Panc1 (cell line): ENCODE data around the gene RNASEH1. TPM values are rescaled to one million over a fixed set of nuclear protein-coding genes. Genes with fewer than 3 reads are reported as not detected.

ENCODE experiments used
- ATAC-seq: fragments of 200-7000 bp; cut with Tn5 transposase; 2 replicates; pipeline ENCODE4 v1.9.1; 2020; ENCODE audit warnings: mild to moderate bottlenecking, moderate library complexity
- BruUV-seq: library from RNA; stranded (reverse); fragments of 400-500 nt; replicated peaks from 2 replicates; lab custom pipeline; 2021; lab: Mats Ljungman, UMichigan
- CTCF ChIA-PET: fragments of 300-600 bp; sonication (Branson Sonifier 250); formaldehyde crosslinking; loops from one replicate; lab custom pipeline; 2022; ENCODE audit warnings: antibody characterized with exemption; lab: Charles Lee
- POLR2A ChIA-PET: fragments of 300-600 bp; sonication (Branson Sonifier 250); formaldehyde crosslinking; loops from one replicate; lab custom pipeline; 2022; ENCODE audit warnings: antibody characterized with exemption; lab: Charles Lee
- DNase-seq: peaks from one replicate; pipeline ENCODE4 v3.0.0-alpha.2; 2010; ENCODE audit warnings: low read depth, low spot score
- H3K27ac ChIP-seq: 2 replicates; pipeline ENCODE4 v1.5.1; 2011; ENCODE audit warnings: mild to moderate bottlenecking, low read length, inconsistent platforms
- H3K27me3 ChIP-seq: fragments of 200-500 bp; sonication (Bioruptor generic); 2 replicates; pipeline ENCODE4 v1.6.0; 2014; ENCODE audit warnings: low read length, inconsistent platforms; ENCODE audit not compliant: control insufficient read depth, insufficient read depth
- H3K36me3 ChIP-seq: fragments of 200-500 bp; sonication (Bioruptor generic); 2 replicates; pipeline ENCODE4 v1.5.1; 2014; ENCODE audit warnings: inconsistent platforms, mild to moderate bottlenecking, low read length, moderate library complexity; ENCODE audit not compliant: control insufficient read depth, insufficient read depth
- H3K4me1 ChIP-seq: 2 replicates; pipeline ENCODE4 v1.5.1; 2011; ENCODE audit warnings: inconsistent platforms, mild to moderate bottlenecking, low read length, moderate library complexity; ENCODE audit not compliant: control insufficient read depth, insufficient read depth
- H3K4me3 ChIP-seq, 2 experiments: 2 replicates each; pipeline ENCODE4 v1.5.1; 2011 to 2012; ENCODE audit warnings: low read depth in 2 of 2, low read length in 2 of 2, mild to moderate bottlenecking in 2 of 2, inconsistent platforms in 1 of 2, moderate library complexity in 1 of 2
- H3K9me3 ChIP-seq: fragments of 200-500 bp; sonication (Bioruptor generic); 2 replicates; pipeline ENCODE4 v1.5.1; 2014; ENCODE audit warnings: low read depth, mild to moderate bottlenecking, inconsistent platforms, low read length, moderate library complexity; ENCODE audit not compliant: control insufficient read depth, insufficient read depth
- POLR2AphosphoS5 ChIP-seq: IDR thresholded peaks from 2 replicates; pipeline ENCODE4 v1.6.1; 2012; ENCODE audit warnings: mild to moderate bottlenecking, low read depth, low read length, moderate library complexity
- REST ChIP-seq, 2 experiments: IDR thresholded peaks; 2 replicates each; pipeline ENCODE4 v1.6.1; 2011 to 2012; ENCODE audit warnings: low read depth in 2 of 2, control low read depth in 1 of 2, low read length in 1 of 2, mild to moderate bottlenecking in 1 of 2, moderate library complexity in 1 of 2; ENCODE audit not compliant: insufficient read depth in 1 of 2
- SIN3A ChIP-seq: IDR thresholded peaks from 2 replicates; pipeline ENCODE4 v1.6.1; 2012; ENCODE audit warnings: low read depth, mild to moderate bottlenecking, low read length, moderate library complexity, borderline replicate concordance; ENCODE audit not compliant: insufficient read depth
- TCF7L2 ChIP-seq: IDR thresholded peaks from 2 replicates; pipeline ENCODE4 v1.6.1; 2011; ENCODE audit warnings: mild to moderate bottlenecking, low read depth, low read length, inconsistent platforms
- in situ Hi-C: cut with HindIII; loops from 2 replicates; pipeline ENCODE4 v1.10.0; 2016; ENCODE audit warnings: low sequenced_read_pairs, low pct_unique_long_range_greater_than_20kb
- intact Hi-C: fragments of 100-400 bp; cut with micrococcal nuclease; formaldehyde crosslinking; loops from one replicate; pipeline ENCODE4 v1.10.0; 2022; ENCODE audit not compliant: unreplicated experiment
- total RNA-seq: library from RNA; stranded (reverse); gene quantifications from one replicate; pipeline ENCODE4 v1.2.1, GENCODE V29; 2021; ENCODE audit not compliant: unreplicated experiment
- TF ChIP-seq, protein P1 (sequence below): fragments of 450-650 bp; IDR thresholded peaks from 2 replicates; pipeline ENCODE4 v1.5.1; 2017; ENCODE audit warnings: mild to moderate bottlenecking

Gene RNASEH1
- total RNA-seq, 1 experiment from 2014 or later, result 43.7 TPM

GRCh38 chr2:3586220-3586619, 28.1 kb upstream of the RNASEH1 start:
- intact Hi-C loops, result no loop called here

GRCh38 chr2:3585261-3586109, 27.4 kb upstream of the RNASEH1 start:
- Histone ChIP-seq H3K36me3 (peaks cover 24% of the 10 kb centered on the region), H3K4me3 (no peak overlapping the region), H3K9me3 (no peaks in the 10 kb centered on the region), H3K4me1 (peaks cover 7% of the 10 kb centered on the region; the same call in 1 of the 2 replicates), H3K27ac (no peak overlapping the region; the same call in 1 of the 2 replicates), H3K27me3 (no peaks in the 10 kb centered on the region)
- BruUV-seq, result no TSS peak
- TF ChIP-seq, protein P1, sequence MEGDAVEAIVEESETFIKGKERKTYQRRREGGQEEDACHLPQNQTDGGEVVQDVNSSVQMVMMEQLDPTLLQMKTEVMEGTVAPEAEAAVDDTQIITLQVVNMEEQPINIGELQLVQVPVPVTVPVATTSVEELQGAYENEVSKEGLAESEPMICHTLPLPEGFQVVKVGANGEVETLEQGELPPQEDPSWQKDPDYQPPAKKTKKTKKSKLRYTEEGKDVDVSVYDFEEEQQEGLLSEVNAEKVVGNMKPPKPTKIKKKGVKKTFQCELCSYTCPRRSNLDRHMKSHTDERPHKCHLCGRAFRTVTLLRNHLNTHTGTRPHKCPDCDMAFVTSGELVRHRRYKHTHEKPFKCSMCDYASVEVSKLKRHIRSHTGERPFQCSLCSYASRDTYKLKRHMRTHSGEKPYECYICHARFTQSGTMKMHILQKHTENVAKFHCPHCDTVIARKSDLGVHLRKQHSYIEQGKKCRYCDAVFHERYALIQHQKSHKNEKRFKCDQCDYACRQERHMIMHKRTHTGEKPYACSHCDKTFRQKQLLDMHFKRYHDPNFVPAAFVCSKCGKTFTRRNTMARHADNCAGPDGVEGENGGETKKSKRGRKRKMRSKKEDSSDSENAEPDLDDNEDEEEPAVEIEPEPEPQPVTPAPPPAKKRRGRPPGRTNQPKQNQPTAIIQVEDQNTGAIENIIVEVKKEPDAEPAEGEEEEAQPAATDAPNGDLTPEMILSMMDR, result no peak
- TF ChIP-seq SIN3A, result no peak
- no peak for TF ChIP-seq REST (IDR thresholded peaks at IDR 0.05; ENCODE audit: insufficient read depth in 1 of 2, low read depth in 2 of 2, low read length in 1 of 2)
- TF ChIP-seq TCF7L2, result no peak
- no peak for TF ChIP-seq POLR2AphosphoS5
- ChIA-PET CTCF (interaction anchor here (0.5 kb wide), 1 partner anchor 14 kb away, joined by 4 read pairs; no protein-coding TSS in a partner anchor), POLR2A (interaction anchor here (0.6 kb wide), 2 partner anchors 29 to 30 kb away, joined by 3 to 4 read pairs; no protein-coding TSS in a partner anchor)
- in situ Hi-C loops (no loop called here), intact Hi-C loops (no loop called here)
- ATAC-seq (peak; percentile 50), DNase-seq (no peak)

More at GRCh38 chr2:3586220-3586619, 28.1 kb upstream of the RNASEH1 start:
- in situ Hi-C loops, result no loop called here
- no TSS peak for BruUV-seq
- Histone ChIP-seq H3K4me3 (no peak overlapping the region), H3K27me3 (no peaks in the 10 kb centered on the region), H3K4me1 (peaks cover 6% of the 10 kb centered on the region; the same call in 1 of the 2 replicates), H3K27ac (no peak overlapping the region), H3K36me3 (peaks cover 18% of the 10 kb centered on the region), H3K9me3 (no peaks in the 10 kb centered on the region)
- ChIA-PET POLR2A (interaction anchor here (0.6 kb wide), 1 partner anchor 28 kb away, joined by 4 read pairs; no protein-coding TSS in a partner anchor), CTCF (no interaction called here)
- DNase-seq (no peak), ATAC-seq (no peak)
- no peak for TF ChIP-seq TCF7L2
- TF ChIP-seq SIN3A, result no peak
- TF ChIP-seq, protein P1, result no peak
- no peak for TF ChIP-seq POLR2AphosphoS5
- TF ChIP-seq REST (IDR thresholded peaks at IDR 0.05; ENCODE audit: insufficient read depth in 1 of 2, low read depth in 2 of 2, low read length in 1 of 2), result no peak
